HT-29 (cell line): ENCODE measurements around the gene MLLT6. TPM values are rescaled to one million over a fixed set of nuclear protein-coding genes. Genes with fewer than 3 reads are reported as not detected.

Experiments used
- DNase-seq: peaks from one replicate; pipeline ENCODE4 v3.0.0-alpha.2; 2015; ENCODE audit warnings: low spot score
- total RNA-seq: library from RNA; depleted of rRNA; stranded (reverse); fragments of >200 nt; shearing (Covaris generic); gene quantifications from 2 replicates; pipeline ENCODE4 v1.2.3, GENCODE V29; 2014; rRNA removed

Gene MLLT6
- total RNA-seq: 219 and 252 TPM in 2 replicates

GRCh38 chr17:38704606-38705522 is at the start of gene MLLT6:
MLLT6 (plus strand) TSS chr17:38705273; CDS start chr17:38705633, 360 bp downstream.
- DNase-seq: peak; percentile 93

- DNase-seq: no peak
These were observed 47.9 kb upstream of the MLLT6 start for GRCh38 chr17:38656959-38657823.

GRCh38 chr17:38657824-38658740 is 47.0 kb upstream of the MLLT6 start:
- no peak for DNase-seq

- no peak for DNase-seq
These were observed 46.2 kb upstream of the MLLT6 start for GRCh38 chr17:38658741-38659345.

GRCh38 chr17:38659415-38659814 is 45.7 kb upstream of the MLLT6 start:
- DNase-seq: no peak

- DNase-seq: peak; percentile 48
These were observed 44.7 kb upstream of the MLLT6 start for GRCh38 chr17:38660097-38661025.

- DNase-seq: peak; percentile 98
These were observed 41.8 kb upstream of the MLLT6 start for GRCh38 chr17:38663125-38663751.

- DNase-seq: no peak
These were observed 41.0 kb upstream of the MLLT6 start for GRCh38 chr17:38663964-38664644.

- peak; percentile 97 for DNase-seq
These were observed 37.8 kb upstream of the MLLT6 start for GRCh38 chr17:38667099-38667786.

GRCh38 chr17:38667787-38668122 is 37.3 kb upstream of the MLLT6 start:
- DNase-seq: no peak

GRCh38 chr17:38669520-38669919 is 35.6 kb upstream of the MLLT6 start:
- DNase-seq: no peak

- no peak for DNase-seq
These were observed 32.9 kb upstream of the MLLT6 start for GRCh38 chr17:38671939-38672720.

GRCh38 chr17:38672788-38673706 is 32.0 kb upstream of the MLLT6 start:
- DNase-seq: no peak

- DNase-seq: no peak
These were observed 31.4 kb upstream of the MLLT6 start for GRCh38 chr17:38673707-38674013.

- DNase-seq: peak; percentile 61
These were observed 30.9 kb upstream of the MLLT6 start for GRCh38 chr17:38674014-38674748.
